HK-2 (cell line): ENCODE results near the gene KCNA3.
"Not testable (repeated sequence)": the region's sequence is repeated elsewhere in the genome, so short reads cannot be mapped to it uniquely, and the experiment has no call there.

ENCODE experiments used
- DNase-seq: peaks from one replicate; pipeline ENCODE4 v3.0.0-alpha.2; 2018; ENCODE audit not compliant: unreplicated experiment

The KCNA3 gene

DNA sequence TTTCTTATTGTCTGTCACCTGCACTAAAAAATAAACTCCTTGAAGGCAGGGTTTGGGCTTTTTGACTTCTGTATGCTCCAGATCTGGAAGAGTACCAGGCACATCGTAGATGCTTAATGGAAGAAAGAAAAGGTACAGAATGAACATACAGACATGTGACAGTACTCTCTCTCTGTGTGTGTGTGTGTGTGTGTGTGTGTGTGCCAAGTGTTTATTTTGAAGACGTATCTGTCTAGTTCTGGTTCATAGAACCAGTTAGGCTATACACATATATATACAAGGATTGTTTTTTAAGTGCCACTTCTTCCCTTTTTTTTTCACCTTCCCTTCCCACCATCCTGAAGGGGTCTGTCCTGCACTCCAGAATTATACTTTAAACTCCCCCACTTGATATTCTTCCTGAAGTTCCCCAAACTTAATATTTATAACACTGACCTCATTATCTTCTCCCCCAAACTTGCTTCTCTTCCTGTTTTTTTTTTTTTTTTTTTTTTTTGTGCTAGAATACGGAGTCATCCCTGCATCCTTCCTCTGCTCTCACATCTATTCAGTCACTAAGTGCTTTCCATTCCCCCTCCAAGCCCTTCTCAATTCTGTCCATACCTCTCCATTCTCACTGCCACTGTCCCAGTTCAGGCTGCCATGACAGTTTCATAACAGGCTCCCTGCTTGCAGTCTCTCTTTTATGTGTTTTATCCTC lies 5.4 kb upstream of the KCNA3 start:
- no peak for DNase-seq

DNA sequence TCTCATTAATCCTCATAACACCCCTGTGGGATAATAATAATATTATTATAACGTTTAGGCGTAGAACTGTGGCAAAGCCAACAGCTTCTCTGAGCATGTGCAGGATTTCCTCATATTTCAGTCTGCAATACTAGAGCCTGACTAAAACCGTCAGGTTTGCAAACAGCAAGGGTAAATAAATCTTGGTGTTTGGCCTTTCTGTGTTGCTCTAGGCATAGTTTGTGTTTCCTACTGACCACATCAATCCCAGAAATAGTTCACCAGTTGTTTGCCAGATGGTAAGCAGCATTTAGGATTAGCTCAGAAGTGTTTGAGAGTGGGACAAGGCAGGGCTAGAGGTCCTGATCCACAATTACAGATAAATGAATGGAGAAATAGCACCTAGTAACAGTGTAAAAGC lies 2.8 kb upstream of the KCNA3 start:
- DNase-seq: no peak

DNA sequence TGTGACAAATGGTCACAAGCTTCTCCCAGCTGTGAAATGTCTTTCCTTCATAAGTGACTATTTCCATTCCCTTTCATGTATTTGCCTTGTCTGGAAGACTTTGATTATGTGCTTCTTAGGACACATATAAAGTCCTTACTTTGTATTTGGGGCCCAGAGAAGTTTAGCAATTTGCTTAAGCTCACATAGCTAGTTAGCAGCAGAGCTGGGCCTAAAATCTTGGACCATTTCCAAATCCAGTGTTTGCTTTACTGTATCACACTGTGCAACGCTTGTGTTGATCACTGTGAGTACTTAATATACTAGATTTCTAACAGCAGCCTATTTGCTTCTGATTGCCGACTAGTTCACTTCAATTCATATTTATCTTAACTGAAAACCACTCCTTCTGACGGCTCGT lies 2.2 kb upstream of the KCNA3 start:
- no peak for DNase-seq

DNA sequence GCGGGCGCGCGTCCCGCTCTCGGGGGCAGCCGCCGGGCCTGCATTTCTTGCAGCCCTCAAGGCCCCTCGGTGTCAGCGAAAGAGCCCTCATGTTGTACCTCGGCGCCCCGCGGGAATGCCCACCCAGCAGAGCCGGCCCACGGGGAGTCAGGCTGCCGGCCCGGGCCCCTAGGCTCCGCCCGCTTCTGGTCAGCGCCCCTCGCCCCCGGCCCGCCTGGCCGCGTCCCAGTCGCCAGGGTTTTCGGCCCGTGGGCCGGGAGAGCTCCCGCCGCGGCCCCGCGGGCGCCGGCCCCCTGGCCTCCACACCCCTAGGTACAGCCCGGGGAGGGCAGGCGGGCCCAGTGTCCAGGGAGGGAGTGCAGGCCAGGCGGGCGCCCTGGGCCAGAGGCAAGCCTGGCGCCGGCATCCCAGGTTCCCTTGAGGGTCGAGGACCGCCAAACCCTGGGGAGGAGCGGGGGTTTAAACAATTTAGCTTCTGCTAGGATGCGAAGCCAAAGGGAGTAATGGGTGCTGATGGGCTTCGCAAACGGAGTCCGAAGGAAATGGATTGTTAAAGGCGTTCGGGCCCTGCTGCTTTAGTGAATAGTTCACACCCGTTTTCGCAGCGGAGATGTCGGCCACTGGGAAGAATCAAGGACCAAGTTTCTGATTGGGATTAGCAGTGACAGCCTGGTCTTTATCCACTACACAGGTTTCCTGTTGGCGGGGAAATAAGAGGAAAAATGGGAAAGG lies 486 bp upstream of the KCNA3 start:
- DNase-seq: no peak

DNA sequence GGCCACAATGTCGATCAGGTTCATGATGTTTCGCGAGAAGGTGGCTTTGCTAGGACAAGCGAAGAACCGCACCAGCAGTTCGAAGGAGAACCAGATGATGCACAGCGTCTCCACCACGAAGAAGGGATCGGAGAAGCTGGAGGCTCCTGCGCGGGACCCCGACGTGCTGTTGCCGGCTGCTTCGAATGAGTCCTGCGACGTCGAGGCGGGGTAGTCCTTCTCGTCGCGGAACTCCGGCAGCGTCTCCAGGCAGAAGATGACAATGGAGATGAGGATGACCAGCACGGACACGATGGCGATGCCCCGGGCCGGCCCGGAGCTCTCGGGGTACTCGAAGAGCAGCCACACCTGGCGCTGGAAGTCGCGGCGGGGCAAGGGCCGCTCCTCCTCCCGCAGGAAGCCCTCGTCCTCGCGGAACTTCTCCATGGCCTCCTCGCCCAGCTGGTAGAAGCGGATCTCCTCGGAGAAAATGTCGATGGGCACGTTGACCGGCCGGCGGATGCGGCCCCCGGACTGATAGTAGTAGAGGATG lies 869 bp downstream of the KCNA3 start:
- DNase-seq: no peak

DNA sequence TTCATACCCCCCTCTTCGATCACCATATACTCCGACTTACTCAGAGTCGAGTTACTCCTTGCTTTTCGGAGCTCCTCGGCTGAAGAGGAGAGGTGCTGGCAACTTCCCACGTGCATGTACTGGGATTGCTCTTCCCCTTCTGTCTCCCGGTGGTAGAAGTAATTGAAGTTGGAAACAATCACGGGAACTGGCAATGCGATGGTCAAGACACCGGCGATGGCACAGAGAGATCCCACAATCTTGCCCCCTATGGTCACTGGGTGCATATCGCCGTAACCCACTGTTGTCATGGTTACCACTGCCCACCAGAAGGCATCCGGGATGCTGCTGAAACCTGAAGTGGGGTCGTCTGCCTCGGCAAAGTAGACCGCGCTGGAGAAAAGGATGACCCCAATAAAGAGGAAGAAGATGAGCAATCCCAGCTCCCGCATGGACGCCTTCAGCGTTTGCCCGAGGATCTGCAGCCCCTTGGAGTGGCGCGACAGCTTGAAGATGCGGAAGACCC lies 1.5 kb downstream of the KCNA3 start:
- no peak for DNase-seq

DNA sequence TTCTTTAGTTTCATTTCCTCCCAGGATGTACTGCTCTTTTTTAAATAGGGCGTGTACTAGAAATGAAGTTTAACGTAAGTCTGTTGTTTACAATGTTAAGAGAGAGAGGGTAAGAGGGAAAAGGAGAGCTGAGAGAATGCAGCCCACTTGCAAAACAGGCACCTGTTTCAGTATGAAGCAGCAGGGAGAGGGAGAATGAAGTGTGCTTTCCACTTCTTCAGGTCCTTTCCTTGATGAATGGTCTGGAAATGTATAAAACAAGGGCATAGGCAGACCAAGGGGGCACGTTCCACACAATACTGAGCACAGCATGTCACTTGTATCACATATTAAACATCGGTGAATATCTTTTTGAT lies 2.0 kb downstream of the KCNA3 start:
- no peak for DNase-seq

DNA sequence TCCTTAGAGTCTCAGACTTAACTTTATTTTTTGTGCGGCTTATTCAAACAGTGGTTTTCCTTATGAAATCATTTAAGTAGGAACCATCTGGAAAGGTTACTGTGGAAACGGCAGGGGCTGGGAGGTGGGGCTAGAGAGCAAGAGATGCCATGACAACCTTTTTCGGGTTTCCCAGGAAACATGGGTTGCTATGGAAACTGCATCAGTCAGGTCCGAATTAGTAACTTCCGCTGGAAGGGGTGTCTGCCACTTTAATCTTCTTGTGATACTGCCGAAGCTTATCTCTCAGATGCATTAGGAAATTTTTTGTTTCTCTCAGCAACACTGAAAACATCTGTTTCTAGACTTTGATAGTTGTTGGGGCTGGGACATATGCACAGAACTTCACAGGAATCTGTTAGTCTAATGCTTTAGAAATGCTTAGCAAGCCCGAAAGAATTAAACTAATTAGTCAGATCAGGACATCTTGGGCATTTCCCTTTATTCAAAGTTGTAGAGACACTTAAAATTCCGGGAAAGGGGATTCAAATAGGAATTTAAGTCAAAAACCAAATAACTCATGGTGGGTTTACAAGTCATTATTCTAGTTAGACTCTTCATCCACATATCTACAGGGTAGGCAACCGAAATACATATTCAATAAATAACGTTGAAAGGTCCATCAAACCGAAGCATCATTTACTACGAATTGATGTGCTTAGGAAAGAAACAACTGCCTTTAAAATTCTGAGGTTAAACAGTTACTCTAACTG lies 2.6 kb downstream of the KCNA3 start:
- DNase-seq: no peak

DNA sequence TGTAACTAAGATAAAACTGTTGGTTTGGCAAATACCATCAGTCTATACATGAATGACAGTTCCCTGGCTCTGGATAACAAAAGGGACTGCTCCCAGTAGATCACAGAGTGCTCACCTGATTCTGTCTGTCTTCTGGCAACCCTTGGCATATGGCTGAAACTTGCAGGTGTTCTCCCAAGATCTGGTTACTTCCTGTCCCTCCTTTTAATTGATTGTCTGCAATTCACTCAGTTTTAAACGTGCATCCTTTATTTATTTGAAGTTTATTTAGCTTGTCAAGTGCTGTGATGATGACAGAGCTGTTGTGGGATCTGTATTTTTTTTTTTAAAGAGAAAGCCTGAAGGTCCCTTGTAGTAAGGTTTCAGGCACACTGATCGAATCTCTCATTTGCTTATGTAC lies 3.4 kb downstream of the KCNA3 start:
- DNase-seq: no peak

DNA sequence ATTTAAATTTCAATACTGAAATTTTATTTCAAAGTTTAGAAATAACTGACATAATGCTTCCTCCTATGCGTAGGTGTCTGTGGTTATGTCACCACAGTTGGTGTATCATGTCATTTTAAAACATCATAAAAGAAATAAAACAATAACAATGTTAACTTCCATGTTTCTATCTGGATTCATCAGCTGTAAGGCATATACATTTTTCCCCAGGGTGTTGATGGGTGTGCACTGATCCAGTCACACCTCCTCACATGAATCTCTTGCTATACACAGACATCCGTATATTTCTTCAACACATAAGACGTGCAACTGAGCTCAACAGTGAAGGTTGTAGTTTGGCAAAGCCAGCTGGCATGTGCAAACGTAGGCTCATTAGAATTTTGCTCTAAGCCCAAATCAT lies 6.2 kb downstream of the KCNA3 start:
- no peak for DNase-seq

DNA sequence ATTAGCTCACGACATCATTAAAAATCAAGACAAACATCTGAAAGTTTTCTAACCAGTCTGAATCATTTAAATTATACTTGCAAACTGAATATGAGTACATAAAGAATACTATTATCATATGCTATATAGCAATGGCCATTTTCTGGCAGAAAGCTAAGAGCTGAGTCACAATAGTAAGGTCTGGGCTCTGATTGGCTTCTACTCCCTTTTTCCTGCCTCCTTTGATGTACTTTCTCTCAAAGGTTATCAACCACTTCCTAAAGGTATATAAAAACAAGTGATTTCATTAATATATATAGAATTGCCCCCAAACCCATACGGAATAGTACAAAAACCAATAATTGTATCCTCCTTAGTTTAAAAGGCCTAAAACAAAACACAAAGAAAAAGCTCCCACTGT lies 7.0 kb downstream of the KCNA3 start:
- no peak for DNase-seq

DNA sequence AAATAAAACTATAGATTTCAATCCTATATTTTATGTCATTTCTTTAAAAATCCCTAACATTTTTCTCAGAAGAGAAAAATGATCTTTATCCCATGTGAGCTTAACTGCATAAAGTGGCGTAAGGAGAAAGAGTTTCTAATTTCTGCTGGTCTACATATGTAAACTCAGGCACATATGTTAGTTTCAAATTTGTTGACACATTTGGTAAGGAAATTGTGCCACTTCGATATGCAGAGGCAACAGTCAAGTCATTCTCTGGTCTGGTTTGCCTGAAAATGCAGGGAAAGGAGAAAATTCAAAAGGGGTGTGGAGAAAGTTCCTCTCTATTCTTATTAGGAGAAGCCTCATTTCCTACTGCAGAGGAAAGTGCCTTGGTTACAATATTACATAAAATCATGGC lies 11.5 kb downstream of the KCNA3 start:
- DNase-seq: no peak

DNA sequence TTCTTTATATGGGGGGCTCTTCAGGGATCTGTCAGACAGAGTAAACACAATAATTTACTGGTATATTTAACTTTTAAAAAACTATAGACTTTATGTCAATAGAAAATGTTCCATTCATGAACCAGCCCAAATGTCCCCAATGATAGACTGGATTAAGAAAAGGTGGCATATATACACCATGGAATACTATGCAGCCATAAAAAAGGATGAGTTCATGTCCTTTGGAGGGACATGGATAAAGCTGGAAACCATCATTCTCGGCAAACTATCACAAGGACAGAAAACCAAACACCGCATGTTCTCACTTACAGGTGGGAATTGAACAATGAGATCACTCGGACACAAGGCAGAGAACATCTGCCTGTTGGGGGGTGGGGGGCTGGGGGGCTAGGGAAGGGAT lies 15.2 kb downstream of the KCNA3 start:
- not testable (repeated sequence) for DNase-seq

DNA sequence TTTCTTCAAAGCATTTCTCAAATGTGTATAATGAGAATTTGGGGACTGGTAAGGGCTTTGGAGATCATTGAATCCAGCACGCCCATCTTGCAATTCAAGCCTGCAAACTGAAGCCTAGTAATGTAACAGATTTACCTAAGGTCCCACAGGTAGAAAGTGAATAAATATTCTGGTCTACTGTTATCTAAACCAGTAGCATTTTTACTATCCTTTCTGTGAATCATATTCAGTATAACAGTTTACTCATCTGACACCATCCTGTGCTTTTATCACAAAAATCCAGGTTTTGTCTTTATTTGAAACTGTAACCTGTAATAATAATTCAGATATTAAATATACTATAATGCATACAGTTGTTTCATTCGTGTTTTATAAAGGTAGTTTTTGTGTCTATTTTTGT lies 17.4 kb downstream of the KCNA3 start:
- DNase-seq: no peak

DNA sequence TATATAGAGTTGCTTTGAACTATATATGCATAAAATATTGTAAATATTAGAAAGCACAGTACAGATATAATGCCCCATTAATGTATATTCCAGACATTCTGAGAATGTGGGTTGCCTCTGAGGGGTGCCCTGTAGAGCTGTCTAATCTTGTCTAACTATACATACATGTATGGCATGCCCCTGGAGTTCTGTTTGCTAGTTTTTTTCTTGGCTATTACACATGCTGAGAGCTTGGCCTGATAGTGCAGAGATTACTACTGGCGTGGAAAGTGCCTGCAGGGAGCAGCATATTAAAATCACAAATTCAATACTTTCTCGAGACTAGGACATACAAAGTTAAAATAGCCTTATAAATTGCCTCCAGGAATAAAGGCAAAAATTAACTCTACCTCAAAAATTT lies 24.1 kb downstream of the KCNA3 start:
- no peak for DNase-seq

DNA sequence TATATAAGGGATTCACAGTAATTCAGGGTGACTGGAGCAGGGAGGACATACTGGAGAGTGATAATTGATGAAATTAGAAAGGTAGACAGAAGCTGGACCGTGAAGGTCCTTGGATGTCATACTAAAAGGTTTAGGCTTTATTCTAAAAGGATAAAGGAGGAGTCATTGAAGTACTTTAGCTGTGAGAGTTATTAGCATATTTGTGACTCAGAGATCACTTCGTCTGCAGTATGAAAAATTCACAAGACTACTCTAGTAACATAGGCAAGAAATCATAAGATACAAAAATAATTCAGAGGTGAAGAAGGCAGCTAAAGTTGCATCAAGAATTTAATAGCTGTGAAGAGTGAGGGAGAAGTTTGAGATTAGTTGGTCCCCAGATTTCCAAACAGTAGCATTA lies 26.3 kb downstream of the KCNA3 start:
- DNase-seq: no peak

DNA sequence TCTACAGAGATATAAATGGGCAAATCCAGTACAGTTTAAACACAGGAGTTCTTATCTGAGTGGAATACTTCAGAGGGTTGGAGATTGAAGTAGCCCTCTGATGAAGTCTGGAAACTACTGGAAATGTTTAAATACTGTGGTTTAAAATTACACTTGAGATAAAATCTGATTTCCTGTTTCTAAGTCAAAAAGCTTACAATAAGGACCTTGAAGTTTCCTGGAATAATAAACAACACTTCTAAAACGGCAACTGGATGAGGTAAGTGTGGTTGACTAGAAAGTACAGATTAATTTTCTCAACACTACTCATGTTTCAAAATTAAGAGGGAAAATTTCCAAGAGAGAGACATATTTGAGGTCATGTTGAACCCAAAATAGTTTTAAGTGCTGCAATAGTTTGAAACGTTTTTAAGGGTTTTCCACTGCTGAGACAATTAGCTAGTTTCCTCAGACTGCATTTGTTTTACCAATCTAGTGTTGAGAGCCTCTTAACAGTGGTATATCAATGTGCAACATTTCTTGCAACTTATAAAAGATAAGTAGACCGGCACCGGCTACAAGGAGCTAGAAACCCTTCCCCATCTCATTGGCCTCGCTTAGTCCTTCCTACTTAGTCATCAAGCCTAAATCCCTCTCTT lies 27.4 kb downstream of the KCNA3 start:
- no peak for DNase-seq

DNA sequence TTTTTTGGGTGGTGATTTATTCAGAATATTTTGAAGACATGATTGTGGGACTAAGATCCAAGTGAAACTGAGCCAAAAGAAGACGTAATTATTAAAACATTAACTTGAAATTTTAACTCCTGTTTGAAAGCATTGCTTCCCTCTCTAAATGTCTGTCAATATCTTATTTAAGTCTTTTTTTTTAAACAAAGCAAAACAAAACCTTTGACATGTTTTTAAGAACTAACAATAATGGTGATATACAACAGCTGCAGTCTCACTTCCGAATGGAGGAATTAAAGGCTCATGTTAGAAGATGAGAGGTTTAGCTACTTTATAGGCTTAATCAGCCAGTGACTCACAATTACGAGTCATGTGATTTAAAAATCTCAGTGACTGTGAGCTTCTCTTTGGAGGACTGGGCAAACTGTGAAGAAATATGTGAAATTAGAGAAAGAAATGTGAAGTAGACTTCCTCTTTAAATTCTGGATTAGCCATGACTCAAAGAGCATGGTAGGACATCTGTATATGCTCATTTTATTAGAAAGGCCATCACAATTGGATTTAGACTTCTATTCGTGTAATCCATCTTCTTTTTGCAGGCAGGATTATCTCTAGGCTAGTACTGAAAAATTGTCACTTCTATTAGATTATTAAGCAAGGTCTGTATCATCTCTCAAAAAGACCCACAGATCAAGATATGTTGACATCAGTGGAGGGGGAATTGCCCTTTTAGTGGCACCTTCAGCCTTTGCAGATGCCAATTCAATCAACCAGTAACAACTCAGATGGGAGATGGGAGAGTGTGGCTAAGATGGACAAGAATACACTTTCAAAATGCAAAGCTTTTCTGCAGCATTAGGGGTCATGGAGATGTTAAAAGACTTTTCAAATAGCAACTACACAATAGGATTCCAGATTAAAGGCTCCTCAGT lies 28.7 kb downstream of the KCNA3 start:
- no peak for DNase-seq

DNA sequence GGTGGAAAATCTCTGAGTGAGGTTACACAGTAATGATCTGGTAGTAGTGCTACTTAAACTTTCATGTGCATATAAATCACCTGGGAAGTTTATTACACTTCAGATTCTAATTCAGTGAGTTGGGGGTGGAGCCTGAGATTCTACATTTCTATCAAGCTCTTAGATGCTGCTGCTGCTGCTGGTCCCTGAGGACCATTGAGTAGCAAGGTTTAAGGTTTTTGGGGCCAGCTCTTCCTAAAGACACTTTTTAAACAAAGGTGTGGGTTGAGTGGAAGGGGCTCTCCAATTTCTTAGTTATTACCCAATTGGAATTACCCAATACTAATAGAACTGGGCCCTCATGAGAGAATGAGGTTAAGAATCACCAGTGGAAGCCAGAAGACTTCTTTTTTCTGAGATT lies 29.5 kb downstream of the KCNA3 start:
- no peak for DNase-seq

DNA sequence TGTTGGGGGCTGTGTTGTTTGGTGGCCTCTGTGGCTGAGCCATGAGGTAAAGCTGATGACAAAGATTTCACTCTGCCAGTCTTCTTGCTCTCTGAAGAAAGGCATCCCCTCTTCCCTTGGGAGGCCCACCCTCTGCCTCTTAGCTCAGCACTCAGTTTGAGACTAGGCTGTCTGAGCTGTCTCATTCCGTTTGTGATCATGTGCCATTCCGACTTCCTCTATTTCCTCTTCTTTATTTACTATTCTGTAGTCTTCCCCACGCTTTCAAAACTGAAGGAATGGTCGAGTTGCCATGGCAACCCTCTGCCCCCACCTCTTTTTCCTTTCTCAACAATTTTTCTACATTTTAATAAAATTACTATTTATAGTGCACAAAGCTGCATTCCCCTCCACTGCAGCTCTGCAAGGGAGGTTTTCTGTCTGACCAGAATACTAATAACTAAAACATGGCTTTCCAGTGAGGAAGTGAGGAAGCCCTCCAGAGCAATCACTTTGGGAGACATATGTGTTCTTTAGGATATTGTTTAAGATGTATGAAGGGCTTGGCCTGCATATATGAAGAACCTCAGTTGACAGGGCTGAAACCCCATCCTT lies 30.8 kb downstream of the KCNA3 start:
- DNase-seq: no peak
